ELR (cell line): Measurements from ENCODE around the gene METTL15.
"Not testable (repeated sequence)": the region's sequence is repeated elsewhere in the genome, so short reads cannot be mapped to it uniquely, and the experiment has no call there.

Experiments
- DNase-seq: peaks from one replicate; pipeline ENCODE4 v3.0.0-alpha.2; 2015; ENCODE audit warnings: low read depth

Gene METTL15

GRCh38 chr11:28107750-28108618, at the start of gene METTL15, which contains the start of gene KIF18A:
Gene METTL15, plus strand, starts transcription at chr11:28108388. Its CDS starts 4,947 bp downstream, at chr11:28113335.
Gene KIF18A, minus strand, starts transcription at chr11:28108156. Its CDS starts 10,209 bp downstream, at chr11:28097947.
- DNase-seq = peak; percentile 98

- DNase-seq = no peak
Measured at GRCh38 chr11:28071305-28071704, 36.9 kb upstream of the METTL15 start.

GRCh38 chr11:28072321-28072720, 35.9 kb upstream of the METTL15 start:
- peak; percentile 26 for DNase-seq

DNA sequence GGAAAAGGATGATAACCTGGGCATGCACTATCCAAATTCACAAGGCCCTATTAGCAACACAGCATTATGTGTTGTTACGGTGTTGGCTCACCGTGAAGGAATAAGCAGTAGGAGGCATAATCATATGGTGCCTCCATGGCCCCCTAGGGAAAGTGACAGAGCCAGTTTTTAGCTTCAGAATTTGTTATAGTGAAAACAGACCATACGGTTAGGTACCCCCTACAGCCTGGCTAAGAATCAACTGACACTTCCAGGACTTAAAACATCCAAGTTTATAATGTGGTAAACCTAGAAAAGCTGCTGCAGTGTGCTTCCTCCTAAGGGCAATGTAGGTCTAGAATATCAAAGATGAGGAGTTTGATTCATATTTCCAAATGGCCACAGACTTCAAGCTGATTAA, 30.7 kb upstream of the METTL15 start:
- no peak for DNase-seq

GRCh38 chr11:28083118-28083517, 25.1 kb upstream of the METTL15 start:
- DNase-seq = no peak

GRCh38 chr11:28086569-28086968, 21.6 kb upstream of the METTL15 start:
- peak; percentile 90 for DNase-seq

GRCh38 chr11:28087192-28087591, 21.0 kb upstream of the METTL15 start:
- not testable (repeated sequence) for DNase-seq

- peak; percentile 65 for DNase-seq
Measured at GRCh38 chr11:28087693-28088092, 20.5 kb upstream of the METTL15 start.

DNA sequence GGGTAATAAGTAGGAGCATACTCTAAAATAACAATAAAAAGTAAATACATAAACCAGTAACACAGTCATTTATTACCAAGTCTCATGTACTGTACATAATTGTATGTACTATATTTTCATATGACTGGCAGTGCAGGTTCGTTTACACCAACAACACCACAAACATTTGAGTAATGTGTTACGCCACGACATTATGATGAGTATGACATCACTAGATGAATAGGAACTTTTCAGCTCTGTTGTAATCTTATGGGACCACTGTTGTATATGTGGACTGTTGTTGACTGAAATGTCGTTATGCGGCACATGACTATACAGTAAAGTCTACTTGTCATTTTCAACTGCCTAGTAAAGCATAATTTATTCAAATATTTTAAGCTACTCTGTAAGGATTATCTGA, 18.8 kb upstream of the METTL15 start:
- DNase-seq = peak; percentile 54

DNA sequence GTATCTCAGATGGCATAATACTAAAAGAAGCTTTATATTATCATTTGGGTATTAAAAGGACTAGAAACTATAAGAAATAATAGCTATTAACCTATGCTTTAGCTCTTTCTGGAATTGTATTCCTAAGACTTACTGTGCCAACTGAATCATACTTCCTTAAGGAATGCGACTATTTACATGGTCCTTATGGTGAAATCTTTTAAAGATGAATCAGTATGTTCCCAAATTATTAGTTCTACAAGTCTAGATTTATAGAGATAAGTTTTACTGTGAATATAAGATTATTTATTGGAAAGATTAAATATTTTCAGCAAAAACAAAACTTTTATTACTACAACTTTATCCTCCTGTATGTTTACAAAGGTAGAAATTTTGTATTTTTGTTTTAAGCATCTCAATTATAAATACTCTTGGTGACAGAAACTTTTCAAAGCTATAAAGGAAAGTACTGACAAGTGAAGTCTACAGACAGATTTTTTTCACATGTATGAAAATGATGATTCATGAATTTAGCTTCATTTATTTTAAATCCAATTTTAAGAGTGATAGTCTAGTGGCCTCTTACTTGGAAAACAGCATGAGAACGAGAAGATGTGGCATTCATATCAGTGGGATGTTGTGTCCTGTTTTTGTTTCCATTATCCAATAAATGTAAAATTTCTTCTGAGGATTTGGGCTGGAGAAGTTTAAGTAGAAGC, 18.0 kb upstream of the METTL15 start:
- peak; percentile 80 for DNase-seq

DNA sequence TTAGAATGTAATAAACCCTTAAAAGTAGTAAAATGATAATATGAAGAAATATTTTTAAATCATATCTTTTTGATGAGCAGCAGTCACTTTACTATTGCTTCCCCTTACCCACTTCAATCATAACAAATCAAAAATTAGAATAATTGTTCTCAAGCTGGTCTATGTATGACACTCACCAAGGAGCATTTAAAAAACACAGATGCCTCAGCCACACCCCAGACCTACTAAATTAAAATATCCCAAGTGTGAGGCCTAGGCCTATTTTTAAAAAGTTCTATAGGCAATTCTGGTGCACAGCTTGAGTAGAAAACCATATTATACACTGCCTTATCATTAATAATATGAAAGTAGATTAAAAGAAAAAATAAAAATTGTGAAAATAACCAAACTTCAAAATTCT, 15.4 kb upstream of the METTL15 start:
- DNase-seq = no peak

DNA sequence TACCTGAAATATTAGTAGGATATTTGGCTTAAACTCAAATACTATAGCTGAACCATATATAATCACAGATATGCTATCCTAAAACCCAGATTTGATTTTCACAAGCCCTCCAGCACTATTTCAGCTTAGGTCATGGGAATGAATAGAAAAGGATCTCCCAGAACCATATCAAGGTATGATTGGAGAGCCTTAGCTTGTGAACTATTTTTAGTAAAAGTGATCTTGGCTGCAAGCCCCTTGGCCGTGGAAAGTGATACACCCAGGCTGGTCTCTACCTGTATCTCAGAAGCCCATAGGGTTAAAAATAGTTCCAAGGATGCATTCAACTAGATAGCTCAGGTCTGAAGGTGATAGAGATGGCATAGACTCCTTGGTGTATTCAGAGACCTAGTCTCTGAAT, 9.9 kb upstream of the METTL15 start:
- DNase-seq = no peak

GRCh38 chr11:28099715-28100114, 8.5 kb upstream of the METTL15 start:
- no peak for DNase-seq

- DNase-seq = no peak
Measured at GRCh38 chr11:28100665-28101064, 7.5 kb upstream of the METTL15 start.

- peak; percentile 34 for DNase-seq
Measured at GRCh38 chr11:28102300-28102699, 5.9 kb upstream of the METTL15 start.

GRCh38 chr11:28104425-28104824, 3.8 kb upstream of the METTL15 start:
- DNase-seq = no peak

GRCh38 chr11:28104984-28105383, 3.2 kb upstream of the METTL15 start:
- no peak for DNase-seq

DNA sequence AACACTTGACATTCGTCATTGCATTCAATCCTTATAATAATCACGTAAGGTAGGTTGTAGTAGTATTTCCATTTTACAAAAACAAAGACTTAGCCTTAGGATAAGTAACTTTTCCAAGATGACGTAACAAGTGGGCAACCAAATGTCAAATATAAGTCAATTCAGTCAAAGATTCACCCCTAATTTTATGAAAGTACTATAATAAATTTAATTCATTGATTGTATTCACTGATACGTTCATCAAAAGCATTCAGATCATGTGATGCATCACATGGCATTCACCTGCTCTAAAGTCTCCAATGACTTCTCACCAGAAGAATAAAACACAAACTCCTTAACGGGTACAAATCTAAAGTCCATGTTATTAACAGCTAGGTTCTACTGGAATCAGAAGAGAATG, 2.3 kb upstream of the METTL15 start:
- peak; percentile 28 for DNase-seq

- DNase-seq = no peak
Measured at GRCh38 chr11:28106353-28107043, 1.7 kb upstream of the METTL15 start.

DNA sequence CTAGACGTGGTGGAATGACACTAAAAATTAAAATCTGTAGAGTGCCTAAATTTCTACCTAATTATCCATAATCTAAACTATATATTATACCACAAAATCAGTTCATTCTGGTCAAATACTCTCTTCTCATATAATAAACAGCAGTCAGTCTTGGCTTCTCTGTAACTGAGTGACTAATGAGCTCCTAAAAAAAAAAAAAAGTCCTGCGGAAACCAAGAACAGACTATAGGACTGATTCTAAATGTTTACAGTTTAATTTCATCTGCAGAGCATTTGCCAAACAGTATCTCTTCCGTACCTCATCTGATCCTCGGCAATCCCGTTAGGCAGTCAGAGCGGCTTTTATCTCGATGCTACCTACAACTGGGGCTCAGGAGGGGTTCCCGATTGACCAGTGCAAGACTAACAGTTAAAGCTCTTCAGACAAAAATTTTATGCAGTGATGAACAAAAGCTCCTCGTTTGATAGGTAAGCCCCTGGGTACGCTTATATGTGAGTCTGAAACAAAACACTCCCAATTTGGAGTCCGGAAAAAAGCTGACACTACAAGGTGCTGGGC, 918 bp upstream of the METTL15 start:
- peak; percentile 45 for DNase-seq

DNA sequence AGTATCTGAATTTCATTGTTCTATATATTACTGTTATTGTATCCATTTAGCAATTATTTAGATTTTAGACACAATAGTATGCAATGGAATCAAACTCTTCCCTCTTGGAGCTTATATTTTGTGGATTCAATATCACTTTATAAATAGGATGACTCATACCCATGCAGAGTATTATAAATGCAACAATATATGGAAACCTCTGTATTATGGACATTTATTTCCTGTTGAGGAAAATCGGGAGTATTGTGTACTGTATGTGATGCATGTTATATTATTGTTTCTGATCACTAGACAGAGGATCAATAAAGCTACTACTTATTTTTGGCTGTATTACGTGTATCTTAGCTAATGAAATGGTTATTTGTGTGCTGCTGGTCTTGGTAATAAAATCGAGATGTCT, 770 bp downstream of the METTL15 start:
- peak; percentile 47 for DNase-seq

GRCh38 chr11:28110108-28110820, 2.1 kb downstream of the METTL15 start:
- peak; percentile 89 for DNase-seq
